ENCODE results near the gene OXCT2. TPM values are rescaled to one million over a fixed set of nuclear protein-coding genes. Genes with fewer than 3 reads are reported as not detected.

Gene OXCT2
- total and polyA plus RNA-seq, 9 of the 15 experiments (the other 6 are each of a cell fraction or from before 2014, with no cell fraction given) = 0.08 to 0.64 (median 0.22) TPM; not detected in 2

- no peak for FAIRE-seq
- Histone ChIP-seq H3K36me3 (ENCODE audit: control insufficient read depth, insufficient read depth, low read length) (peaks cover 97% of the 10 kb centered on the region), H2AFZ (ENCODE audit: low read depth, low read length) (no peak overlapping the region), H3K4me3 (no peak overlapping the region), H3K9me3 (replicated peaks; ENCODE audit: control insufficient read depth, insufficient read depth, low read depth, low read length) (no peaks in the 10 kb centered on the region), H4K20me1 (replicated peaks; ENCODE audit: control insufficient read depth, insufficient read depth, low read length) (no peaks in the 10 kb centered on the region), H3K27ac (ENCODE audit: extremely low read depth, low read depth, low read length) (no peak overlapping the region), H3K9me1 (ENCODE audit: control insufficient read depth, insufficient read depth, low read length) (no peaks in the 10 kb centered on the region), H3K4me1 (replicated peaks in 1 of 2; ENCODE audit: control insufficient read depth in 2 of 2, insufficient read depth in 2 of 2, low read length in 2 of 2) (peaks cover 0 to 4% of the 10 kb centered on the region in 2 experiments; a peak in 1 of 5 replicates), H3K27me3 (ENCODE audit: control insufficient read depth in 2 of 2, insufficient read depth in 2 of 2, low read length in 2 of 2) (no peaks in the 10 kb centered on the region), H3K79me2 (ENCODE audit: control insufficient read depth, insufficient read depth, low read length) (no peaks in the 10 kb centered on the region), H3K9ac (ENCODE audit: insufficient read depth in 1 of 2, low read depth in 2 of 2, low read length in 2 of 2) (no peak overlapping the region), H3K4me2 (ENCODE audit: insufficient read depth, low read length) (no peak overlapping the region)
- TF ChIP-seq ZNF280B (CRISPR knock-in tag; IDR thresholded peaks at IDR 0.05) = no peak
- no peak for TF ChIP-seq CREB3L1 (IDR thresholded peaks at IDR 0.05; ENCODE audit: borderline replicate concordance, low read depth)
- TF ChIP-seq ZNF324 (CRISPR knock-in tag; IDR thresholded peaks at IDR 0.05) = no peak
- no peak for TF ChIP-seq BRD4 (IDR thresholded peaks at IDR 0.05)
- intact Hi-C loops (cut with micrococcal nuclease) (no loop called here), in situ Hi-C loops (cut with MboI) (no loop called here)
- POLR2A ChIA-PET = interaction anchor here (0.6 to 2.0 kb wide), 5 partner anchors 8 to 129 kb away, joined by 3 to 5 read pairs (median 3); no protein-coding TSS in a partner anchor
- BruUV-seq (replicated peaks) = no TSS peak
- DNase-seq (ENCODE audit: extremely low read depth in 1 of 4, low spot score in 3 of 4) = no peak
- 98% methylated on average over 7 of the region's 7 CpGs for WGBS (ENCODE audit: insufficient coverage, low coverage, missing lambda C conversion rate)
- ATAC-seq = no peak
- CTCF ChIA-PET (ENCODE audit: low intra/inter-chr PET ratio) = no interaction called here
These were observed 19.6 kb downstream of the OXCT2 start for GRCh38 chr1:39751595-39751994.

All from K562 (cell line).